Effector CD4-positive, alpha-beta T cell (primary cell): Measurements from ENCODE around the gene PYGL.
"Not testable (repeated sequence)": the region's sequence is repeated elsewhere in the genome, so short reads cannot be mapped to it uniquely, and the experiment has no call there.

Experiments
- DNase-seq: peaks from one replicate; pipeline ENCODE4 v3.0.0-alpha.2; 2020

Gene PYGL

DNA sequence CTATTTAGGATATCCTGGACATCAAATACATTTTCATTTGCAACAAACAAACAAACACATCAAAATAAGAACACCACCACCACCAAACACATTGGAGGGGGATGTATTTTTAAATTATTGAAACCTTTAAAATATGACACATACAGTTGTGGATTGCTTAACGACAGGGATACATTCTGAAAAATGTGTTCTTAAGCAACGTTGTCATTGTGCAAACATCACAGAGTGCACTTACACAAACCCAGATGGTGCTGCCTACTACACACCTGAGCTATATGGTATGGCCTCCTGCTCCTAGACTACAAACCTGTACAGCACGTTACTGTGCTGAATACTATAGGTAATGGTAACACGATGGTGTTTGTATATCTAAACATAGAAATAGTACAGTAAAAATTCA, 19.4 kb downstream of the PYGL start:
- no peak for DNase-seq

DNA sequence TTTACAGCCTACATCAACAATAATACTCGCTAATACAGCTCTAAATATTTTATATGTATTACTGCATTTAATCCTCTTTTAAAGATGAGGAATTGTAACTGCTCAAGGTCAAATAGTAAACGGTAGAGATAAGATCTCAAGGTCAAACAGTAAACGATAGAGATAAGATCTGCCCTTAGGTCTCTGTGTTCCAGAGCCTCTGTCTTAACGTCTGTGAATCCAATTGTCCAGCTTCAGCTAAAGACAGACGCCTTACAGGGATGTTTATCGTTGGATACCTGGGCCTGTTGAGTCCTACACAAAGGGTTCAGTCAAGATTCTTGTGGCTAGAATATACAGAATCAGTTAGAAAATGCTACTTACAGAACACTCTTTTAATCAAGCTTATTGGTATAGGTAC, 20.0 kb downstream of the PYGL start:
- DNase-seq: no peak

GRCh38 chr14:50922803-50923202, 21.5 kb downstream of the PYGL start:
- DNase-seq: no peak

DNA sequence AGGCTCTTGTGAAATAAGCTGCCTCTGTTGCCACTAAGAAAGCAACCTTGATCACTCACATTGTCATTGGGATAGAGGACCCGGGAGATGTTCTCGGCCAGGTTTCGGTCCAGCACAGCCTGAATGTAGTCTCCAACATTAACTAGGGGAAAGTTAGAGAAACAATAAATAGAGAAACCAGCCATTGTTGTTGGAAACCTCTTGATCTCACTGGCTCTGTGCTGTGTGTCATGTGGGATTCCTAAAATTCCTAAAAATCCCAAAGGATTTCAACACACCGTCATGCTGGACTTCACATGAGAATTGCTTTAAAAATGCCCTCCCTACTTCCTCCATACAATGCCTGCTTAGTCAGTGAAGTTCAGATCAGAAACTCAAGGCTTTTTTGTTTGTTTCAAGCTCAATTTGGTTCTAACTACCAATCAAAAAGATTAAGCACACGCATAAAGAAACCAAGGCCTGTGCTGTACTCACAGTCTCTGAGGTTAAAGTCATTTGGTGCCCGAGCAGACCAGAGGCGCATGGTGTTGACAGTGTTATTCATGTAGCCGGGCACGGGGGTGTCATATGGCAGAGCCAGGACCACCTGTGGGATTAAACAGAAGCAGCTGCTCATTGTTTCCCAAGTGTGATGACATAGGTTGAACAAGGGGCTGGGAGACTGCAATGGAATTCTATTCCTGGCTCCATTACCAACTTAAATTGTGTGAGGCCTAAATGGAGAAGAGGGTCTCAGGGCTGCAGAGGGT, 23.6 kb downstream of the PYGL start:
- no peak for DNase-seq

DNA sequence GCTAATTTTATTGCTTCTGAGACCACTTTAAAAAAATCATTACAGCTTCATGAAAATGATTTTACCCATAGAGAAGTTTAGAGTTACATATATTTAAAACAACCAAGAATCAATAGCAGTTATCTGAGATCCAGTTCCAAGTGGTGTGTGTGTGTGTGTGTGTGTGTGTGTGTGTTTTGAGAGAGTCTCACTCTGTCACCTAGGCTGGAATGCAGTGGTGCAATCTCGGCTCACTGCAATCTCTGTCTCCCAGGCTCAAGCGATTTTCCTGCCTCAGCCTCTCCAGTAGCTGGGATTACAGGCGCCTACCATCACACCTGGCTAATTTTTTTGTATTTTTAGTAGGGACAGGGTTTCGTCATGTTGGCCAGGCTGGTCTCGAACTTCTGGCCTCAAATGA, 24.8 kb downstream of the PYGL start:
- not testable (repeated sequence) for DNase-seq

DNA sequence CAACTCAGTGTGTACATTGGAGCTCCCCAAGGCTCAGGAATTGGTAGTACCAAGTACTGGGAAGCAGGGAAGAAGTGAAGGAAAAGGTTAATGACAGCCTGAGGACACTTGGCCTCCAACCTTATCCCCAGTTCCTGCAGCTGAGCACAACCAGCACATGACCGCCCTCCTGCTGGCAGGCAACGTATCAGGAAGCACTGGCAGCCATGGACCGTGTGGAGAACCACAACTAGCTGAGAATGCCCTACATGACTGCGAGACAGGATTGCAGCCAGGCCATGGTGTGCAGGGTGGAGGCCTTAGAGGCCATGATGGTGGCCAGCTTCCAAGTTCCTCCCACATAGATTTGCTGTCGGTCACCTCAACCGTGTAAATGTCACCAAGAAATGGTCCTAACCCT, 26.8 kb downstream of the PYGL start:
- DNase-seq: no peak

- DNase-seq: no peak
Observed at GRCh38 chr14:50910495-50911420, 33.5 kb downstream of the PYGL start.

GRCh38 chr14:50906326-50907065, 37.8 kb downstream of the PYGL start:
- no peak for DNase-seq

GRCh38 chr14:50904719-50905118, 39.6 kb downstream of the PYGL start:
- no peak for DNase-seq

DNA sequence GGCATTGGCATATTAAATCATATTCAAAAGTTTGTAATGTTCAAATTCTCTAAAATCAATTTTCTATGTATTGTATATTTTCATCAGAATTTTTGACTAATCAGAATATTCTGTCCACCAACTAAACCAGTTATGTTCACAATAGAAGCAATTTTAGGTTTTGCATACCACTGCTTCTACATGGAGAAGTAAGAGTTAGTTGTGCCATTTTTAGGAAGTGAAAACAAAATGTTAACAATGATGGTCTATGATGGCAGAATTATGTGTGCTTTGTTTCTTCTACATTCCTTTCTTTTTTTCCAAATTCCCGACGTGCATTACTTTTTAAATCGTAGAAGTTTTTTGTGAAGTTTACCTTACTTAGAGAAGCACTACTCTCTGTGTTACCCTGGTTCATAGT, 42.9 kb downstream of the PYGL start:
- DNase-seq: no peak

GRCh38 chr14:50897658-50898175, 46.6 kb downstream of the PYGL start:
- DNase-seq: no peak

GRCh38 chr14:50897005-50897404, 47.3 kb downstream of the PYGL start:
- not testable (repeated sequence) for DNase-seq

- not testable (repeated sequence) for DNase-seq
Observed at GRCh38 chr14:50896421-50896820, 47.9 kb downstream of the PYGL start.

DNA sequence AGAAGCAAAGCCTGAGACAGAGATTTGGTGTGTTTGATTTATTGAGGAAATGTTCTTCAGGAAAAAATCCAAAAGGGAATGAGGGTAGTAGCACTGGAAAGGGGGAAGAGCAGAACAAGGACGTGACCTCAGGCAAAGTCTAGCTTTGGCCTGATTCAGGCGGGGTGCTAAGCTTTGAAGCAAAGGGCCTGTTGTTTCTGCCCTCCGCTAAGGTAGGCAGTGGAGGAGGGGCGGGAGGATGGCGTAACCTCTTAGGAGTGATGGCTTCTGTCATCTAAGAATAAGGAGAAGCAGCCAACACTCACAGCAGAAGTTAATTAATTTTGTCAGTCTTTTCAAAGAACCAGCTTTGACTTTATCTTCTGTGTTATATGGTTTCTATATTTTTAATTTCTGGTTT, 52.0 kb downstream of the PYGL start:
- DNase-seq: no peak

DNA sequence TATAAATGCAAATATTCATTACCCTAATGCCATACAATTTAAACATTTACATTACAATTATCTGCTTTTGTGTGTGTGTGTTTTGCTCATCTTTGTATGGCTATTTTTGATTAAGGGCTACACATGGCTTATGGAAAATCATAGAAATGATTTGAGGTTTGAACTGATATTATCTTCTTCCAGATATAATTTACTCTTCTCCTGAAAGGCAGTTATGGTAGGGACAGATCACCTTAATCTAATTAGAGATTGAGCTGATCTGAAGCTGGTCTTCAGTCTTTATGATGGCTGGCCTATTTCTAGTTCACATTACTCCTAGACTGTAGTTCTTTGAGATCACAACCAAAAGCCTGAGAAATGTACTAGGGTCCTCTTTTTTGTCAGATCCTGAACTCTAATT, 56.8 kb downstream of the PYGL start:
- no peak for DNase-seq

- DNase-seq: no peak
Observed at GRCh38 chr14:50883827-50884197, 60.5 kb downstream of the PYGL start.

GRCh38 chr14:50882932-50883826, 61.1 kb downstream of the PYGL start:
- DNase-seq: no peak

GRCh38 chr14:50875359-50876070, 68.8 kb downstream of the PYGL start:
- peak; percentile 30 for DNase-seq

GRCh38 chr14:50874757-50875156, 69.5 kb downstream of the PYGL start:
- no peak for DNase-seq

DNA sequence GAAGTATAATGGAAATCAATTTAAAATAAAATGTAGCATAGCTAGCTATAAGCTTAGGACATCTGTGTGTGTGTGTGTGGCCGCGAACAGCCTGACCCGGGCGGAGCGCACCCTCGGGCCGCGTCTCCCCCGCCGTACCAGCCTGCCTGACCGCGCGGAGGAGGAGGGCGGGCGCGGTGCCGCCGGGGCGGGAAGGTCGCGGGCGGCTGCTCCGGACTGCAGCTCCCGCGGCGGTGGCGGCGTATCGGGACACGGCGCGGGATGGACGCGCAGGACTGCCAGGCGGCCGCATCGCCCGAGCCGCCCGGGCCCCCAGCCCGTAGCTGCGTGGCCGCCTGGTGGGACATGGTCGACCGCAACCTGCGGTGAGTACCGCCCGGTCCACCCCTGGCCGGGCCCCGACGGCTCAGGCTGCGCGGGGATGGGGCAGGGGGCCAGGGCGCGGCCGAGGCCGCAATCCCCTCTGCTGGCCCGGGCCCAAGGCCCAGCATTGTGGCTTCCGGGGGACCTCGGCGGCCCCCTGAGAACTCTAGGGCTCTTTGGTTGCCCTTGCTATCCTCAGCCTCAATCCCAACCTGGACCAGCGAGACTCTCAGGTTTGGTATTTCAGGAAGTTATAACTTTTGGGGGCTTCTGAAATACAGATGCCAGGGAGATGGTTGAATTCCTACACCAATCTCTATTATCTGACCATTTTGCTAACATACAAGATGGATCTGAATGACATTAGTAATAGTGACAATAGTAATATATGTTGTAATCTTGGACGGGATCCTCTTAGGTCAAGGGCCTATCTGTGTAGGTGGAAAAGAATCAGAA, 72.2 kb downstream of the PYGL start, which contains the start of gene ABHD12B:
Gene ABHD12B (plus strand): TSS at position 140 of the 819 bp plus-strand sequence. CDS start 122 bp downstream, at position 262.
- DNase-seq: no peak
